GM19238 (cell line): ENCODE data around the gene ACOX3.
"Not testable (repeated sequence)": the region's sequence is repeated elsewhere in the genome, so short reads cannot be mapped to it uniquely, and the experiment has no call there.

Source experiments
- DNase-seq: peaks from one replicate; pipeline ENCODE4 v3.0.0; 2011; ENCODE audit warnings: low spot score; ENCODE audit not compliant: insufficient read length

ACOX3 gene

GRCh38 chr4:8388528-8388870 lies 52.0 kb downstream of the ACOX3 start:
- no peak for DNase-seq

DNA sequence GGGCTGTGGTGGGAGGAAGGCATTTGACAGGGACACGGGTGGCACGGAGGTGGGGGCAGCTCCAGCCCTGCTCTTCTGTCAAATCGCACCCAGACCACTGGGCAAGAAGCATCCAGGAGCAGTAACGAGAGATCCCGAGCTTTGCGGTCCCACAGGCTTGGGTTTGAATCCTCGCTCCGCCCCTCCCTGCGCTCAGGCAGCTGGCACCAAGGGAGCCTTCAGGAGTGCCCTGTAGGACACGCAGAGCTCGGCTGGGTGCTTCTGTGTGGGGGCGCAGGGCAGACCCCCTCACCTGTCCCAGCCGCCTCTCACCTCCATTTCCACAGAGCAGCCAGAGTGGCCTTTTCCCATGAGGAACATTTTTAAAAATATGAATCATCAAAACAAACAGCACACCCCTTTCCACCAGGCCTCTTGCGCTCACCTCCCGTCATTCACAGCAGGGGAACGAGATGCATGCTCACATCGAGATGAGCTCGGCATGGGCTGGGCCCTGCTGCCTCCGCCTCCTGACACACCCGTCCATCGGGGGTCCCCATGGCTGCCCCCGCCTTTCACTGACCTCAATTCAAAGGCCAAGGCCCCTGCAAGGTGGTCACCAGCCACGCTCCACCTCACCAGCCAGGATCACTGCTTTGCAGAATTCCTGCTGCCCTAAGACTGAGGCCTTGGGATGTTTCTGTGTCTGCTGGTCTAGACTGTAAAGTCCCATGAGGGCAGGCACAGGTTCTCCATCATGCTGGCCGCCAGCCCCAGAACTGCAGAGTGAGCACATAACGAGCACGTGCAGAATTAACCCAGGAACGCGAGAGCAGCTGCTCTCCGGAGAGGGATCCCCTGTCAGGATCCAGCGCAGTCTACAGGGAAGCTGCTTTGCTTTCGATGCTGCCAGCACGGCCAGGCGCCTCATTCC lies 52.7 kb downstream of the ACOX3 start:
- no peak for DNase-seq

GRCh38 chr4:8387194-8387593 lies 53.3 kb downstream of the ACOX3 start:
- no peak for DNase-seq

- DNase-seq = no peak
Measured at GRCh38 chr4:8386731-8387130, 53.8 kb downstream of the ACOX3 start.

GRCh38 chr4:8386131-8386530 lies 54.4 kb downstream of the ACOX3 start:
- DNase-seq = not testable (repeated sequence)

- DNase-seq = no peak
Measured at GRCh38 chr4:8385611-8386010, 54.9 kb downstream of the ACOX3 start.

GRCh38 chr4:8385106-8385505 lies 55.4 kb downstream of the ACOX3 start:
- DNase-seq = no peak

GRCh38 chr4:8384397-8385060 lies 56.0 kb downstream of the ACOX3 start:
- no peak for DNase-seq

GRCh38 chr4:8383451-8384160 lies 56.9 kb downstream of the ACOX3 start:
- no peak for DNase-seq

GRCh38 chr4:8383016-8383415 lies 57.5 kb downstream of the ACOX3 start:
- DNase-seq = no peak

DNA sequence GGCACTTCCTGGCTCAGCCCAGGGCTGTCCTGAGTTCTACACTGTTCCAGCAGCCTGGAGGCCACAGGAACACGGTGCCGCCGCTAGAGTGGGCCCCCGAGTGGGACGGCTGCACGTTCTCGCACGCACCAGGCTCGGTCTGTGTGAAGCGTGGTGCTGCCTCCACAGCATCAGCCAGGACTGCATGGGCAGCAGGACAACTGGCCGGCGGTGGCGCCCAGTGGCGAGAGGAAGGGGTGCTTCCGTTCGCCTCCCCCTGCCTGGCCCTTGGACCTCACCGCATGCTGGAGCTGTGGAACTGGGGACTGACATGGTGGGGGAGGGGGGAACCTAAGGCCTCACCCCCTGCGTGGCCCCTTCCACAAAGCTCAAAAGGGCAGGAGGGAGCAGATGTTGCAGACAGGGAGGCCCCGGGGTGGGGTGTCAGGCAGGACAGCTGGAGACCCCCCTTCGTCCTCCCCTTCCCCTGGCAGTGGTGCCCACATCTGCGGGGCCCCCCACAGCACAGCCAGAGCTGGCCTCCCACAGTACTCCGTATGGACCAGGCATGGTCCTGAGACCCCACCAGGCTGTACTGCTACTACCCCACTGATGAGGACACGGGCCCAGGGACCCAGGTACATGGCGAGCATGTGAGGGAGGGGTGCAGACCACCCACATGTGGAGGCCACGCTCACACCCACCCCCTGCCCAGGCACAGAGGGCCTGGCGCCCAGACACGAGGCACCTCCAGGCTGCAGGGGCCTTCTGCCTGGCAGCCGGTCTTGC lies 58.5 kb downstream of the ACOX3 start:
- no peak for DNase-seq

- no peak for DNase-seq
Measured at GRCh38 chr4:8380511-8381415, 59.8 kb downstream of the ACOX3 start.

DNA sequence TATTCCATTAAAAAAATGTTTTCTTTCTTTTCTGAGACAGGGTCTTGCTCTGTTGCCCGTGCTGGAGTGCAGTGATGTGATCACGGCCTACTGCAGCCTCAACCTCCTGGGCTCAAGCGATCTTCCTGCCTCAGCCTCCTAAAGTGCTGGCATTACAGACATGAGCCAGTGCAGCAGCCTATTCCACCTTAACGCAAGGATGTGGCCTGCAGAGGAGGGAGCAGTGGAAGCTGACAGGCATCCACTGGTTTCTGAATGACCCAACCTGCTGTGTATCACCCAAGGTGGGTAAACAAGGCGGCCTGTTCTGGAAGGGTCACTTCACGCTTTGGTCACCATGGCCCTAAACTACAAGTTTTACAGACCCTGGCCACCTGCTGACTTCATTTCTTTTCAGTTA lies 60.8 kb downstream of the ACOX3 start:
- no peak for DNase-seq

GRCh38 chr4:8379281-8379680 lies 61.2 kb downstream of the ACOX3 start:
- DNase-seq = no peak

GRCh38 chr4:8378776-8379175 lies 61.7 kb downstream of the ACOX3 start:
- DNase-seq = no peak

GRCh38 chr4:8378101-8378724 lies 62.3 kb downstream of the ACOX3 start:
- DNase-seq = no peak

DNA sequence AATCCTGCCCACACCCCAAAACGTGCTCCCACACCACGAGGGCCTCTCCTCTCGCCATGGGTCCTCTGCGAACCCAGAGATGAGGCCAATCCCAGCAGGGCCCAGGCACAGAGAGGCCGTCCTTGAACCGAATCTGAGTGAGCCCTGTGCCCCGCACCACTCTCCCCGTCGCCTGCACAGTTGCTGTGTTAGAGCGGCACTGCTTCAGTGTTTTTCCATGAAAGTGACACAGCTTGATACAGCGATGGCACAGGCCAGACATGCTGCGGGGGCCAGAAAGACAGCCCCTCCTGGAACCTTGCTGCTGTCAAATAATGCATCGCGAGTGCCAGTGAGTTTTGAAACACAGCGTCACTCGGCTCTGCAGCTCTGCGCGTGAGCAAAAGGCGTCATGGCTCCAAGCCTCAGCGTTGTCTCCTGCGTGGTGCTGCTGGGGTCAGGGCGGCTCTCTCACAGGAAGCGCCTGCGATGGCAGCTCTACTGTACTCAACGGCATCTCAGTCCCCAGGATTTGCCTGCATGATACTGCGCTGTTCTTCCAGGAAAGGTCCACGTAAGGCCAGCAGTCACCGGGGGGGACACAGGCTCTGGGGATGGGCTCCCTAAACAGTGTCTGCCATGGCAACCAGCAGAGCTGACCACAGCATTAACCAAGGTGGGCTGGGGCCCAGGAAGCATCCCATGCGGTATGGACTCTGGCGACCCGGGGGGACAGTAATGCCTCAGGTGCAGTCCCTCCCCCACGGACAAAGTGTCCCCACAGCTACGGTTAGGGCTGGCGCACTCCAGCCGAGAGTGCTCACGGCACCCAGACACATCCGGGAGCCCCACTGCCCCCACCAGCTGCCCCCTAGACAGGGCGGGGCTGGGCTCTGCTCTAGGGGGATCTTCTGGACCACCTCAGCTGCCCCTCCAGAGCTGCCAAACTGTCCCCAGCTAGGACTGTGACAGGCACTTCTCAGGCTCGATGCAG lies 63.1 kb downstream of the ACOX3 start:
- DNase-seq = no peak

DNA sequence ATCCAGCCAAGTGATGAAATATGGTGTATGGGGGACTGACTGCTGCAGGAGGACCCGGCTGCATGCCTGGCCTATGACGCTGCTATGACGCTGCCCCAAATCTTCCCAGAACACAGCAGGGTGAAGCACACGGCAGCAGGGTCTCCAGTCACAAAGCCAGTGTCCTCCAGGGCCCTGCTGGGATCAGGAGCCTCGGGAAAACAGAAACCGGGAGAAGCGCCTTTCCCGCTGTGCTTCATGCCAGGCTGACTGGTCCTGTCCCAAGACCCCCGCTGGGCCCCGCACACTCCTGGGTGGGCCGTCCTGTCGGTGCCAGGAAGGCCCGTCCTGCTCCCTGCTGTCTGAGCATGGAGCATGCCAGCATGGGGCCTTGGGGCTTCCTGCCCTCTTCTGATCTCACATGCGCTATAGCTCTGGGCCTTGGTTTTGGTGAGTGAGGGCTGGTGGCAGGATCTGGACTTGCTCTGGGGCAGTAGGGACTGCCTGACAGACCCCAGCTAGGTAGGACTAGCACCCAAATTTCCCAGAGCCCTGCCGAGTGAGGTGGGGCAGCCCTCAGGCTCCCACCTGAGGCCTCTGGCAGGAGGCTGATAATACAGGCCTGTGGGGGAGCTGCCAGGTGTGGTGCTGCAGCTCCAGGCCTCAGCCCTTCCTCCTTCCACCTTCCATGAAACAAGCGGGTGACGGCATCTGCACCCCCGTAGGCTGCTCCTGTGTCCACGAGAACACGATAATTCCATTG lies 64.0 kb downstream of the ACOX3 start:
- DNase-seq = no peak
